ENCODE measurements around the gene GPR62. TPM values are rescaled to one million over a fixed set of nuclear protein-coding genes. Genes with fewer than 3 reads are reported as not detected.

The GPR62 gene
- total RNA-seq, 1 donor from 2014 or later, result not detected

DNA sequence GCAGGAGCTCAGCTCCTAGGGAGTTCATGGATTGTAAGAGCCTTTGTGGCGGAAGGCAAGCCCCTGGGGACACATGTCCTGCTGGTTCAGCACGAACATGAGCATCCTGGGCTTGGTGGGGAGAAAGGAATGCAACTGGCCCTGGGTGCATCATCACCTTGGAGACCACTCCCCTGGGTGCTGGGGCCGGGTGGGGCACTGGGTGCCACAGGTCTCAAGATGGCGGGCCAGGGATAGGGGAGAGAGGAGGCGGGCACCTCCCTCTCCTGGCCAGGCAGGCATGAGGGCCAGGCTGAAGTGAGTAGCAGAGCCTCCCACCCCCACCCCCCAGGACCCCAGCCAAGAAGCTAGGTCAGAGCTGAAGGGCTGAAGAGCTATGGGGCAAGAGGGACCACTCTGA is 11.3 kb downstream of the GPR62 start:
- H3K27ac Mint-ChIP-seq, result peak overlapping the region; percentile 82
- H3K27me3 Mint-ChIP-seq, result no peaks in the 10 kb centered on the region
- H3K36me3 Mint-ChIP-seq, result peaks cover 4% of the 10 kb centered on the region
- DNase-seq (ENCODE audit: extremely low spot score, unreplicated experiment), result no peak
- peaks cover 38% of the 10 kb centered on the region for H3K4me1 Mint-ChIP-seq (ENCODE audit: unreplicated experiment)
- TF ChIP-seq, protein P1, sequence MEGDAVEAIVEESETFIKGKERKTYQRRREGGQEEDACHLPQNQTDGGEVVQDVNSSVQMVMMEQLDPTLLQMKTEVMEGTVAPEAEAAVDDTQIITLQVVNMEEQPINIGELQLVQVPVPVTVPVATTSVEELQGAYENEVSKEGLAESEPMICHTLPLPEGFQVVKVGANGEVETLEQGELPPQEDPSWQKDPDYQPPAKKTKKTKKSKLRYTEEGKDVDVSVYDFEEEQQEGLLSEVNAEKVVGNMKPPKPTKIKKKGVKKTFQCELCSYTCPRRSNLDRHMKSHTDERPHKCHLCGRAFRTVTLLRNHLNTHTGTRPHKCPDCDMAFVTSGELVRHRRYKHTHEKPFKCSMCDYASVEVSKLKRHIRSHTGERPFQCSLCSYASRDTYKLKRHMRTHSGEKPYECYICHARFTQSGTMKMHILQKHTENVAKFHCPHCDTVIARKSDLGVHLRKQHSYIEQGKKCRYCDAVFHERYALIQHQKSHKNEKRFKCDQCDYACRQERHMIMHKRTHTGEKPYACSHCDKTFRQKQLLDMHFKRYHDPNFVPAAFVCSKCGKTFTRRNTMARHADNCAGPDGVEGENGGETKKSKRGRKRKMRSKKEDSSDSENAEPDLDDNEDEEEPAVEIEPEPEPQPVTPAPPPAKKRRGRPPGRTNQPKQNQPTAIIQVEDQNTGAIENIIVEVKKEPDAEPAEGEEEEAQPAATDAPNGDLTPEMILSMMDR (conservative IDR thresholded peaks at IDR 0.05), result no peak
- peak overlapping the region; percentile 86 for H3K4me3 Mint-ChIP-seq
- no peaks in the 10 kb centered on the region for H3K9me3 Mint-ChIP-seq

DNA sequence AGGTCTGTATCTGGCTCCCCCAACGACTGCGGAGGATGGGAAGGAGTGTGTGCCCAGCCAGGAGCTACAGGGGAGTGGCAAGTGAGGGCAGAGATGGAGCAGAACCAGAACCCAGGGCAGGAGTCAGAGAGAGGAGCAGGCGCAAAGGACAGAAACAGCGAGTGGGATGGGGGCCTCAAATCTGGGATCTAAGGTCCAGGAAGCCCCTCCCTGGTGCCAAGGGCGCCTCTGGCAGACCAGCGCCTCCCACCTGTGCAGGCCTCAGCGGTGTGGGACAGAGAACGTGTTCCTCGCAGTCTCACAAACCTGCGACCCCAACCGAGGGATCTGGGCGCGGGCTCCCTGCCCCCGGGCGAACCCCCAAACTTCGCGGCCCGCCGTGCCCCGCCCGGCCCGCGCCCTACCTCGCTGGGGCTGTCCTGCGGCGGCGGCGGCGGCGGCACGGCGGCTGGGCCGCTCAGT is 11.8 kb downstream of the GPR62 start:
- Mint-ChIP-seq H3K27me3 (no peaks in the 10 kb centered on the region), H3K36me3 (peaks cover 4% of the 10 kb centered on the region), H3K27ac (peak overlapping the region; percentile 82), H3K4me3 (peak overlapping the region; percentile 86), H3K9me3 (no peaks in the 10 kb centered on the region), H3K4me1 (ENCODE audit: unreplicated experiment) (peaks cover 34% of the 10 kb centered on the region)
- no peak for DNase-seq (ENCODE audit: extremely low spot score, unreplicated experiment)
- TF ChIP-seq, protein P1 (conservative IDR thresholded peaks at IDR 0.05), result no peak

DNA sequence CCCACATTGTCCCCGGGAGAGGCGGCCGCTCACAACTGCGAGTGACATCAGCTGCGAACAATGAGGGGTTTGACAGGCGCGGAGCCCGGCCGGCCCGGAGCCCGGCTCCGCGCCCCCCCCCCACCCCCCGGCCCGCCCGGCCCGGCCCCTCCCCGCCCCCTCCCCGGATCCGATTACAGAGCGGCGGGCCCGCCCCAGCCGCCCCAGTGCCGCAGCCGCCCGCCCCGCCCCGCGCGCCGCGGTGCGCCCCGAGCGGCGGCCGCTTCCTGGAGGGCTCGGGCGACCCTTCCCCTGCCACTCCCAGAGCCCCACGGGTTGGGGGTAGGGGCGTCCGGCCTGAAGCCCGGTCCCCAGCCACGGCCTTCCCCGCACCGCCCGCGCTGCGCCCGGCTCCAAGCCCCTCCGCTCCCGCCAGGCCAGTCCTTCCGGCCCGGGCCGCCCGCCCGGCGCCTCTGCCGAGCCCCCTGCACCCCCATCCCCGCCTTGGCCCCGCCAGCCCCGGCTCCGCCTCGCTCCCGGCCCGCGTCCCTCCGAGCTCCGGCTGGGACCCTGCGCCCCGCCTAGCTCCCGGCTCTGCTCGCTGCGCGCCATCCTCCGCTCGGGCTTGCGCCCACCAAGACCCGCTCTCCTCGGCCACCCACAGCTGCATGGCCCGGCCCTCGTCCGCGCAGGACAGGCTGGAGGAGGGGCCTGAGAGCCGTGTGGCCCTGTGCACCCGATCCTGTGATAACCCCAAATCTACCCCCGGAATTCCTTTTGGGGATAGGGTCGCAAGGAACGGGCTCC is 12.4 kb downstream of the GPR62 start, which contains the start of gene PCBP4:
Gene PCBP4 (minus strand): TSS at position 71 of the 786 bp plus-strand sequence. CDS start 6,214 bp downstream, outside the sequence.
- peak within 1 kb of the TSS; percentile 90 for H3K27ac Mint-ChIP-seq

DNA sequence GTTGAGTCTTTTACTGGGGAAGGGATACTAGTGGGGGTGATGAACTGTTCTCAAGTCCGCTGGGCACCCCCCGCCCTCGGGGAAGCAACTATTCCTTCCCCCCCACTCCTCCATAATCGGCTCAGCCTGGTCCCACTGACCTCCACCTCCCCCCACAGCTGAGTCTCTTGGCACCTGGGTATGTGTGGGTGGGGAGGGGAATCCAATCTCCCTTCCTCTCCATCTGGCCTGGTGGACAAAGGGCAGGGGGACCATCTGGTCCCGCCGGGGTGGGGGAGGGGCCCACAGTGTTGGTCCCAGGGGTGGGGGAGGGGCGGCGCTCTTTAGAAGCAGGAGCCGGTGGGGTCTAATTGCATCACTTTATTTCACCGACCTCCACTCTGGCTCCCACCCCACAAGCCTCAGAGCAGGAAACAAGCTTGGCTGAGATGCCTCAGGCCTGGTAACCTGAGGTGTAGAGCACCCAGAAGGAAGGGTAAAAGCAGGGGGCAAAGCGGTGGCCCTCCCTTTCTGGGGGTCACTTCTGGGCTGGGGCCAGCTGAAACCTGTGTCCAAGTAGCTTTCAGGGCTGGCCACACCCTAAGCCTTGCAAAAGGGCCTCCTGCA is 13.1 kb downstream of the GPR62 start:
- peak overlapping the region; percentile 91 for H3K4me3 Mint-ChIP-seq
- peaks cover 4% of the 10 kb centered on the region for H3K36me3 Mint-ChIP-seq
- no peaks in the 10 kb centered on the region for H3K27me3 Mint-ChIP-seq
- TF ChIP-seq, protein P1 (conservative IDR thresholded peaks at IDR 0.05), result no peak
- H3K27ac Mint-ChIP-seq, result peak overlapping the region; percentile 90
- peaks cover 31% of the 10 kb centered on the region for H3K4me1 Mint-ChIP-seq (ENCODE audit: unreplicated experiment)
- no peaks in the 10 kb centered on the region for H3K9me3 Mint-ChIP-seq
- DNase-seq (ENCODE audit: extremely low spot score, unreplicated experiment), result no peak

More for the DNA sequence above, 12.4 kb downstream of the GPR62 start, which contains the start of gene PCBP4:
- H3K4me3 Mint-ChIP-seq, result peak within 1 kb of the TSS; percentile 91
- no peaks in the 10 kb centered on the region for H3K9me3 Mint-ChIP-seq
- H3K27me3 Mint-ChIP-seq, result no peaks in the 10 kb centered on the region
- DNase-seq (ENCODE audit: extremely low spot score, unreplicated experiment), result no peak
- TF ChIP-seq, protein P1 (conservative IDR thresholded peaks at IDR 0.05), result no peak
- peaks cover 4% of the 10 kb centered on the region for H3K36me3 Mint-ChIP-seq
- H3K4me1 Mint-ChIP-seq (ENCODE audit: unreplicated experiment), result peaks cover 31% of the 10 kb centered on the region

DNA sequence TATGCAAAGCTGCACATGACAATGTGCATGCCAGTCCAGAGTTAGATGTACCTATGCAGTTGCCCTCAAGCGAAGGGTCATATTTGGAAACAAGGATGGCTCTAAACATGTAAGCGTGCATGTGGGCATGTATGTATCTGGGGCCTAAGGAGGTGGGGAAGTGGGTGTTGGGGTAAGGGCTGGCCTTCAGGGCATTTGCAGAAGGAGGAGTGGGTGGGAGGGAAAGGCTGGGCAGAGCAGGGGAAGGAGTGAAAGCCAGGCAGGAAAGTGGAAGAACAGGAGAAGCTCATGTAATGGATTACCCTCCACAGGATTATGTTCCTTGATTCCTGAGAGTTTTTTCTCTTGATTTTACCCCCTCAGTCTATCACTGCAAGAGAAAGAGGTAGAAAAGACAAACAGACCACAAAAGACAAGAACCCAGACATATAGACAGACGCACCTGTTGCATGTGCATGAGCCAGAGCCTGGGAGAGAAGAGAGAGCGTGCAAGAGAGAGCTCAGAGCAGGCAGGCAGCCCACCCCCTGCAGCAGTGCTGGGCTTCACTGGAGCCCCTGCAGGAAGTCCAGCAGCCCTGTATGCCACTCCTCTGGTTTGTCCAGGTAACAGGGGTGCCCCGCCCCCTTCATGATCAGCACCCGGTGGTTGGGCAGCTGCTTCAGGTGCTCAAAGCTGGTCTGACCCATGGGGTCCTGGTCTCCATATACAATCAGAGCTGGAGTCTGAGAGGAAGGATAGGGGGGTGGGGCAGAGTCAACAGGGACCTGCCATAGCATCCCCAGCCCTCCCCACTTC is 13.9 kb downstream of the GPR62 start:
- peak overlapping the region; percentile 90 for H3K27ac Mint-ChIP-seq
- H3K27me3 Mint-ChIP-seq, result no peaks in the 10 kb centered on the region
- no peak for DNase-seq (ENCODE audit: extremely low spot score, unreplicated experiment)
- H3K4me1 Mint-ChIP-seq (ENCODE audit: unreplicated experiment), result peaks cover 33% of the 10 kb centered on the region
- peaks cover 4% of the 10 kb centered on the region for H3K36me3 Mint-ChIP-seq
- no peaks in the 10 kb centered on the region for H3K9me3 Mint-ChIP-seq
- peak overlapping the region; percentile 91 for H3K4me3 Mint-ChIP-seq
- TF ChIP-seq, protein P1 (conservative IDR thresholded peaks at IDR 0.05), result no peak
